ENCODE measurements around the gene ARL2.
"Not testable (repeated sequence)": the region's sequence is repeated elsewhere in the genome, so short reads cannot be mapped to it uniquely, and the experiment has no call there.

GRCh38 chr11:65023502-65023901 is 9.5 kb downstream of the ARL2 start:
- TF ChIP-seq ZNF19 (tag by site-specific recombination; IDR thresholded peaks at IDR 0.05; ENCODE audit: low read depth); SCRT2 (tag by site-specific recombination; IDR thresholded peaks at IDR 0.05); PBX3 (CRISPR knock-in tag; IDR thresholded peaks at IDR 0.05); ZNF621 (tag by site-specific recombination; IDR thresholded peaks at IDR 0.05); CTCF (tag by site-specific recombination; IDR thresholded peaks at IDR 0.05); SETDB1 (IDR thresholded peaks at IDR 0.05; ENCODE audit: insufficient read length, low read length); HOXA7 (CRISPR knock-in tag; IDR thresholded peaks at IDR 0.05; ENCODE audit: borderline replicate concordance); ZNF658 (tag by site-specific recombination; IDR thresholded peaks at IDR 0.05); SCRT1 (tag by site-specific recombination; IDR thresholded peaks at IDR 0.05; ENCODE audit: borderline replicate concordance); RBAK (tag by site-specific recombination; IDR thresholded peaks at IDR 0.05); ZFP3 (tag by site-specific recombination; IDR thresholded peaks at IDR 0.05; ENCODE audit: low read depth): not testable (repeated sequence)
- TF ChIP-seq, protein P1, sequence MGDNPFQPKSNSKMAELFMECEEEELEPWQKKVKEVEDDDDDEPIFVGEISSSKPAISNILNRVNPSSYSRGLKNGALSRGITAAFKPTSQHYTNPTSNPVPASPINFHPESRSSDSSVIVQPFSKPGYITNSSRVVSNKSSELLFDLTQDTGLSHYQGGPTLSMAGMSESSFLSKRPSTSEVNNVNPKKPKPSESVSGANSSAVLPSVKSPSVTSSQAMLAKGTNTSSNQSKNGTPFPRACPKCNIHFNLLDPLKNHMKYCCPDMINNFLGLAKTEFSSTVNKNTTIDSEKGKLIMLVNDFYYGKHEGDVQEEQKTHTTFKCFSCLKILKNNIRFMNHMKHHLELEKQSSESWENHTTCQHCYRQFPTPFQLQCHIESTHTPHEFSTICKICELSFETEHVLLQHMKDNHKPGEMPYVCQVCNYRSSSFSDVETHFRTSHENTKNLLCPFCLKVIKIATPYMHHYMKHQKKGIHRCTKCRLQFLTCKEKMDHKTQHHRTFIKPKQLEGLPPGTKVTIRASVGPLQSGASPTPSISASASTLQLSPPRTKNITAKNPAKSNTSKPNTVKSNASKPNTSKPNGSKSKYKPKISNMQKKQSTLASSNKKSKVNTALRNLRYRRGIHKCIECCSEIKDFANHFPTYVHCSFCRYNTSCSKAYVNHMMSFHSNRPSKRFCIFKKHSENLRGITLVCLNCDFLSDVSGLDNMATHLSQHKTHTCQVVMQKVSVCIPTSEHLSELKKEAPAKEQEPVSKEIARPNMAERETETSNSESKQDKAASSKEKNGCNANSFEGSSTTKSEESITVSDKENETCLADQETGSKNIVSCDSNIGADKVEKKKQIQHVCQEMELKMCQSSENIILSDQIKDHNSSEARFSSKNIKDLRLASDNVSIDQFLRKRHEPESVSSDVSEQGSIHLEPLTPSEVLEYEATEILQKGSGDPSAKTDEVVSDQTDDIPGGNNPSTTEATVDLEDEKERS (tag by site-specific recombination; IDR thresholded peaks at IDR 0.05), result not testable (repeated sequence)
